Gastrocnemius medialis (tissue), 4 donors: ENCODE data around the gene PAH. TPM values are rescaled to one million over a fixed set of nuclear protein-coding genes. Genes with fewer than 3 reads are reported as not detected.

Source experiments
- ATAC-seq, 2 donors: fragments of 150-250 bp; one replicate each; pipeline ENCODE4 v1.9.1; 2016
- DNase-seq, 2 donors: peaks; one replicate each; pipeline ENCODE4 v3.0.0-alpha.2; 2019
- H3K27ac ChIP-seq, 4 donors: fragments of 200-600 bp; sonication (generic); 1 replicate in 1 of 4; 2 replicates in 3 of 4; pipeline ENCODE4 v1.5.1; 2016 to 2018; ENCODE audit warnings: mild to moderate bottlenecking in 2 of 4, moderate library complexity in 1 of 4
- H3K27me3 ChIP-seq, 3 donors: fragments of 200-600 bp; sonication (generic) in 2 of 3; 1 replicate in 1 of 3; 2 replicates in 2 of 3; pipeline versions ENCODE4 v1.5.1 to v1.6.0; 2016 to 2019; ENCODE audit warnings: mild to moderate bottlenecking in 1 of 3, moderate library complexity in 1 of 3
- H3K36me3 ChIP-seq, 2 donors: fragments of 200-600 bp; sonication (generic) in 1 of 2; one replicate each; pipeline ENCODE4 v1.5.1; 2017 to 2018
- H3K4me1 ChIP-seq, 2 donors: fragments of 200-600 bp; sonication (generic) in 1 of 2; one replicate each; pipeline ENCODE4 v1.5.1; 2016 to 2017; ENCODE audit warnings: mild to moderate bottlenecking in 2 of 2
- H3K4me3 ChIP-seq, 4 donors: fragments of 200-600 bp; sonication (generic) in 3 of 4; 1 replicate in 1 of 4; 2 replicates in 3 of 4; pipeline ENCODE4 v1.5.1; 2016 to 2019; ENCODE audit warnings: mild to moderate bottlenecking in 2 of 4
- H3K9me3 ChIP-seq, 3 donors: fragments of 200-600 bp; sonication (generic) in 2 of 3; 1 replicate in 1 of 3; 2 replicates in 2 of 3; pipeline ENCODE4 v1.5.1; 2016 to 2019
- CTCF ChIP-seq, 5 experiments: fragments of 450-650 bp in 3 of 5; fragments of 200-600 bp in 2 of 5; sonication (generic) in 2 of 5; IDR thresholded peaks in 4 of 5; conservative IDR thresholded peaks in 1 of 5; 1 replicate in 4 of 5; 2 replicates in 1 of 5; pipeline ENCODE4 v1.5.1; 2016 to 2019; ENCODE audit warnings: antibody characterized with exemption in 5 of 5, mild to moderate bottlenecking in 3 of 5, moderate library complexity in 3 of 5
- POLR2A ChIP-seq, 2 donors: fragments of 450-650 bp; IDR thresholded peaks; one replicate each; pipeline ENCODE4 v1.6.1; 2017; ENCODE audit warnings: antibody characterized with exemption in 2 of 2, mild to moderate bottlenecking in 2 of 2, moderate library complexity in 2 of 2
- in situ Hi-C, 4 donors: fragments of 200-750 bp; cut with MboI; loops; one replicate each; pipeline versions ENCODE4 v1.15.0 to v1.8.0; 2017; ENCODE audit warnings: low sequenced_read_pairs in 4 of 4
- intact Hi-C: fragments of 100-400 bp; cut with DNase I; formaldehyde crosslinking; loops from one replicate; pipeline ENCODE4 v1.15.1; 2023; ENCODE audit warnings: low total_unique reads
- total RNA-seq, 4 donors: library from RNA; depleted of rRNA; stranded (reverse); fragments of >200 nt; gene quantifications; one replicate each; pipeline versions ENCODE4 v1.1.0 to v1.2.3, GENCODE V29; 2016

The PAH gene
- total RNA-seq, 4 donors from 2014 or later: 1.2 to 3.6 TPM; not detected in 2

GRCh38 chr12:102951841-102952240, 34.8 kb upstream of the PAH start:
- Histone ChIP-seq H3K4me3 (no peak overlapping the region), H3K27ac (no peak overlapping the region), H3K9me3 (no peaks in the 10 kb centered on the region), H3K27me3 (peaks cover 47 to 60% (median 54%) of the 10 kb centered on the region in 3 donors), H3K36me3 (no peaks in the 10 kb centered on the region), H3K4me1 (peaks cover 0 to 4% of the 10 kb centered on the region in 2 donors)
- TF ChIP-seq CTCF (IDR thresholded peaks at IDR 0.05 in 4 of 5, conservative IDR thresholded peaks at IDR 0.05 in 1 of 5) (no peak), POLR2A (IDR thresholded peaks at IDR 0.05) (no peak)
- intact Hi-C loops (no loop called here), in situ Hi-C loops (no loop called here)
- no peak for ATAC-seq
- DNase-seq: no peak

- intact Hi-C loops (no loop called here), in situ Hi-C loops (no loop called here)
- H3K27me3 ChIP-seq: peaks cover 41 to 53% (median 47%) of the 10 kb centered on the region in 3 donors
Measured at GRCh38 chr12:102950950-102951619, 34.0 kb upstream of the PAH start.

GRCh38 chr12:102950107-102950949, 33.3 kb upstream of the PAH start:
- intact Hi-C loops: no loop called here
- Histone ChIP-seq H3K27ac (no peak overlapping the region), H3K4me3 (no peak overlapping the region), H3K36me3 (no peaks in the 10 kb centered on the region), H3K27me3 (peaks cover 34 to 45% (median 39%) of the 10 kb centered on the region in 3 donors), H3K9me3 (no peaks in the 10 kb centered on the region), H3K4me1 (peaks cover 0 to 4% of the 10 kb centered on the region in 2 donors)
- no peak for TF ChIP-seq POLR2A (IDR thresholded peaks at IDR 0.05)
- TF ChIP-seq CTCF (IDR thresholded peaks at IDR 0.05 in 4 of 5, conservative IDR thresholded peaks at IDR 0.05 in 1 of 5): no peak
- no peak for ATAC-seq
- in situ Hi-C loops: no loop called here
- no peak for DNase-seq

More at GRCh38 chr12:102950950-102951619, 34.0 kb upstream of the PAH start:
- H3K4me3 ChIP-seq: no peak overlapping the region
- H3K36me3 ChIP-seq: no peaks in the 10 kb centered on the region
- no peaks in the 10 kb centered on the region for H3K9me3 ChIP-seq
- ATAC-seq (no peak), DNase-seq (no peak)
- TF ChIP-seq POLR2A (IDR thresholded peaks at IDR 0.05) (no peak), CTCF (IDR thresholded peaks at IDR 0.05 in 4 of 5, conservative IDR thresholded peaks at IDR 0.05 in 1 of 5) (no peak)
- no peak overlapping the region for H3K27ac ChIP-seq
- peaks cover 0 to 4% of the 10 kb centered on the region in 2 donors for H3K4me1 ChIP-seq

- intact Hi-C loops (loop anchor here (5.0 kb wide), 1 partner anchor 598 kb away; no protein-coding TSS in a partner anchor), in situ Hi-C loops (loop anchor here (5.0 to 25.0 kb wide), 4 partner anchors 588 to 613 kb away; no protein-coding TSS in a partner anchor)
- peaks cover 24 to 36% (median 28%) of the 10 kb centered on the region in 3 donors for H3K27me3 ChIP-seq
- peaks cover 0 to 4% of the 10 kb centered on the region in 2 donors for H3K4me1 ChIP-seq
- peak; percentile 9 to 66 (median 53) for TF ChIP-seq CTCF (IDR thresholded peaks at IDR 0.05 in 4 of 5, conservative IDR thresholded peaks at IDR 0.05 in 1 of 5)
- TF ChIP-seq POLR2A (IDR thresholded peaks at IDR 0.05): no peak
- no peaks in the 10 kb centered on the region for H3K9me3 ChIP-seq
- no peak for DNase-seq
- ATAC-seq: no peak
- no peaks in the 10 kb centered on the region for H3K36me3 ChIP-seq
- H3K27ac ChIP-seq: no peak overlapping the region
- H3K4me3 ChIP-seq: no peak overlapping the region
Measured at GRCh38 chr12:102948941-102949352, 31.9 kb upstream of the PAH start.
